Motor neuron (in vitro differentiated cells): ENCODE measurements around the gene SCAF8. TPM values are rescaled to one million over a fixed set of nuclear protein-coding genes. Genes with fewer than 3 reads are reported as not detected.
"Not testable (repeated sequence)": the region's sequence is repeated elsewhere in the genome, so short reads cannot be mapped to it uniquely, and the experiment has no call there.

Experiments
- ATAC-seq, 8 experiments: fragments of 200-7000 bp; cut with Tn5 transposase; replicated peaks in 6 of 8; 2 replicates each; pipeline ENCODE4 v1.8.0; 2021; ENCODE audit warnings: mild to moderate bottlenecking in 8 of 8, moderate library complexity in 8 of 8
- H3K27ac ChIP-seq, 2 donors: fragments of 250-450 bp; sonication (Bioruptor Pico); 2 replicates each; pipeline ENCODE4 v1.9.0; 2021; ENCODE audit warnings: antibody characterized with exemption in 2 of 2, mild to moderate bottlenecking in 2 of 2, moderate library complexity in 1 of 2
- H3K4me1 ChIP-seq, 2 donors: fragments of 250-450 bp; sonication (Bioruptor Pico); replicated peaks in 1 of 2; 2 replicates each; pipeline ENCODE4 v1.6.1; 2021; ENCODE audit warnings: antibody characterized with exemption in 2 of 2, mild to moderate bottlenecking in 2 of 2, moderate library complexity in 1 of 2
- H3K4me3 ChIP-seq, 5 donors: fragments of 250-450 bp; sonication (Bioruptor Pico); 2 replicates each; pipeline ENCODE4 v1.9.0; 2021; ENCODE audit warnings: antibody characterized with exemption in 5 of 5, mild to moderate bottlenecking in 5 of 5, moderate library complexity in 4 of 5
- WGBS, 10 experiments: fragments of 450-650 bp; shearing (Covaris generic); methylation state at CpG; one replicate each; pipeline ENCODE4 v1.0.0; 2022; 5-methylcytosine and 5-hydroxymethylcytosine counted together
- in situ Hi-C, 9 experiments: fragments of 400-800 bp; cut with MboI; loops; one replicate each; pipeline ENCODE4 v1.15.0; 2021; ENCODE audit warnings: low sequenced_read_pairs in 9 of 9, low pct_unique_long_range_greater_than_20kb in 2 of 9; ENCODE audit not compliant: unreplicated experiment in 9 of 9
- total RNA-seq, 8 experiments: library from RNA; unstranded; fragments of 300-600 nt; gene quantifications; 2 replicates each; pipeline versions ENCODE4 v1.2.3 to v1.2.4, GENCODE V29; 2022

SCAF8 gene
- total RNA-seq, 8 experiments from 2014 or later = 20.4 to 54.1 (median 39.6) TPM

GRCh38 chr6:154742891-154743290, 9.7 kb downstream of the SCAF8 start:
- ATAC-seq = peak in 4 of 8 experiments; percentile 30 to 53 (median 41)
- H3K4me1 ChIP-seq = peaks cover 6 to 12% of the 10 kb centered on the region in 2 donors

GRCh38 chr6:154744029-154744745, 11.0 kb downstream of the SCAF8 start:
- H3K4me3 ChIP-seq, H3K4me1 ChIP-seq, H3K27ac ChIP-seq, in situ Hi-C loops, ATAC-seq: not testable (repeated sequence)
- WGBS, 10 experiments = 77 to 100% (median 96%) methylated on average over 2 to 6 of the region's 7 CpGs; no CpG with 5 or more reads in 3 of the 10 experiments

More at GRCh38 chr6:154742891-154743290, 9.7 kb downstream of the SCAF8 start:
- Histone ChIP-seq H3K27ac (no peak overlapping the region), H3K4me3 (no peak overlapping the region)
- in situ Hi-C loops = no loop called here
- 67 to 100% (median 89%) methylated on average over 1 to 4 of the region's 4 CpGs for WGBS, 10 experiments

GRCh38 chr6:154745243-154745642, 12.0 kb downstream of the SCAF8 start:
- WGBS, 10 experiments = 80 to 100% (median 100%) methylated on average over 1 to 2 of the region's 2 CpGs; no CpG with 5 or more reads in 4 of the 10 experiments
- in situ Hi-C loops = no loop called here
- ATAC-seq = no peak
- Histone ChIP-seq H3K27ac (no peak overlapping the region), H3K4me3 (no peak overlapping the region), H3K4me1 (no peaks in the 10 kb centered on the region)

GRCh38 chr6:154749341-154749740, 16.1 kb downstream of the SCAF8 start:
- in situ Hi-C loops = no loop called here
- H3K27ac ChIP-seq = no peak overlapping the region
- ATAC-seq = no peak
- no peak overlapping the region for H3K4me3 ChIP-seq
- no peaks in the 10 kb centered on the region for H3K4me1 ChIP-seq
- WGBS, 10 experiments = 72 to 100% (median 93%) methylated on average over 2 to 3 of the region's 3 CpGs; no CpG with 5 or more reads in 1 of the 10 experiments

- Histone ChIP-seq H3K27ac (no peak overlapping the region), H3K4me1 (no peaks in the 10 kb centered on the region), H3K4me3 (no peak overlapping the region)
- in situ Hi-C loops = no loop called here
- no peak for ATAC-seq
- WGBS, 10 experiments = 80 to 100% (median 97%) methylated on average over 1 to 11 of the region's 13 CpGs; no CpG with 5 or more reads in 2 of the 10 experiments
Observed at GRCh38 chr6:154751011-154751800, 18.0 kb downstream of the SCAF8 start.

- H3K4me3 ChIP-seq = no peak overlapping the region
- no peak for ATAC-seq
- in situ Hi-C loops = no loop called here
- 71 to 100% (median 100%) methylated on average over 1 of the region's 1 CpG; no CpG with 5 or more reads in 1 of the 10 experiments for WGBS, 10 experiments
- H3K27ac ChIP-seq = no peak overlapping the region
- H3K4me1 ChIP-seq = no peaks in the 10 kb centered on the region
Observed at GRCh38 chr6:154752022-154752421, 18.8 kb downstream of the SCAF8 start.

- ATAC-seq = peak in 2 of 8 experiments; percentile 59 to 74
- 49 to 77% (median 67%) methylated on average over 2 to 4 of the region's 4 CpGs for WGBS, 10 experiments
- Histone ChIP-seq H3K4me3 (no peak overlapping the region), H3K27ac (no peak overlapping the region), H3K4me1 (no peaks in the 10 kb centered on the region)
- in situ Hi-C loops = no loop called here
Observed at GRCh38 chr6:154754152-154754551, 20.9 kb downstream of the SCAF8 start.

- H3K4me1 ChIP-seq = no peaks in the 10 kb centered on the region
- 14 to 100% (median 60%) methylated on average over 1 to 3 of the region's 3 CpGs; no CpG with 5 or more reads in 2 of the 10 experiments for WGBS, 10 experiments
- peak in 3 of 8 experiments; percentile 38 to 72 (median 47) for ATAC-seq
- no peak overlapping the region for H3K4me3 ChIP-seq
- in situ Hi-C loops = no loop called here
- H3K27ac ChIP-seq = no peak overlapping the region
Observed at GRCh38 chr6:154757352-154758050, 24.3 kb downstream of the SCAF8 start.

GRCh38 chr6:154758125-154758524, 24.9 kb downstream of the SCAF8 start:
- H3K27ac ChIP-seq = no peak overlapping the region
- no peak for ATAC-seq
- in situ Hi-C loops = no loop called here
- H3K4me1 ChIP-seq = no peaks in the 10 kb centered on the region
- no peak overlapping the region for H3K4me3 ChIP-seq
- WGBS, 10 experiments = 80 to 100% (median 88%) methylated on average over 1 to 6 of the region's 6 CpGs

GRCh38 chr6:154763650-154764049, 30.4 kb downstream of the SCAF8 start:
- Histone ChIP-seq H3K4me1 (peaks cover 5 to 12% of the 10 kb centered on the region in 2 donors), H3K4me3 (no peak overlapping the region), H3K27ac (no peak overlapping the region)
- in situ Hi-C loops = no loop called here
- WGBS, 10 experiments = 29 to 100% (median 82%) methylated on average over 1 of the region's 1 CpG; no CpG with 5 or more reads in 2 of the 10 experiments
- ATAC-seq = no peak

GRCh38 chr6:154765273-154765672, 32.1 kb downstream of the SCAF8 start:
- H3K27ac ChIP-seq = no peak overlapping the region
- no peak overlapping the region for H3K4me3 ChIP-seq
- in situ Hi-C loops = no loop called here
- H3K4me1 ChIP-seq = peaks cover 7 to 12% of the 10 kb centered on the region in 2 donors
- 7 to 100% (median 86%) methylated on average over 1 of the region's 1 CpG for WGBS, 10 experiments
- no peak for ATAC-seq

- in situ Hi-C loops = no loop called here
- H3K27ac ChIP-seq = no peak overlapping the region
Observed at GRCh38 chr6:154766288-154766687, 33.1 kb downstream of the SCAF8 start.

More at GRCh38 chr6:154766288-154766687, 33.1 kb downstream of the SCAF8 start:
- 15 to 94% (median 76%) methylated on average over 1 to 3 of the region's 3 CpGs for WGBS, 10 experiments
- peaks cover 7 to 12% of the 10 kb centered on the region in 2 donors for H3K4me1 ChIP-seq
- no peak for ATAC-seq
- no peak overlapping the region for H3K4me3 ChIP-seq
